GM23338 (cell line): ENCODE data around the gene RASL10B. TPM values are rescaled to one million over a fixed set of nuclear protein-coding genes. Genes with fewer than 3 reads are reported as not detected.

Experiments used
- ATAC-seq: fragments of 200-7000 bp; cut with Tn5 transposase; 3 replicates; pipeline ENCODE4 v1.9.1; 2020
- DNase-seq: peaks from one replicate; pipeline ENCODE4 v3.0.0-alpha.2; 2015; ENCODE audit warnings: low spot score
- H2AFZ ChIP-seq: fragments of 200-600 bp; sonication (generic); 2 replicates; pipeline ENCODE4 v1.8.0; 2016; ENCODE audit warnings: antibody characterized with exemption, mild to moderate bottlenecking, moderate library complexity
- H3F3A ChIP-seq: fragments of 200-600 bp; sonication (generic); replicated peaks from 2 replicates; pipeline ENCODE4 v1.8.0; 2017; ENCODE audit warnings: antibody characterized with exemption, mixed run types, low read depth
- H3K27ac ChIP-seq: fragments of 200-600 bp; sonication (generic); 2 replicates; pipeline ENCODE4 v1.6.1; 2016; ENCODE audit warnings: low read depth
- H3K27me3 ChIP-seq: fragments of 200-600 bp; sonication (generic); 2 replicates; pipeline ENCODE4 v1.8.0; 2016; ENCODE audit warnings: mild to moderate bottlenecking, mixed run types, moderate library complexity; ENCODE audit not compliant: insufficient read depth
- H3K36me3 ChIP-seq: fragments of 200-600 bp; sonication (generic); 2 replicates; pipeline ENCODE4 v1.8.0; 2016; ENCODE audit warnings: mild to moderate bottlenecking; ENCODE audit not compliant: insufficient read depth
- H3K4me1 ChIP-seq: fragments of 200-600 bp; sonication (generic); 2 replicates; pipeline ENCODE4 v1.8.0; 2016; ENCODE audit warnings: mild to moderate bottlenecking, moderate library complexity; ENCODE audit not compliant: insufficient read depth
- H3K4me2 ChIP-seq: fragments of 200-600 bp; sonication (generic); 2 replicates; pipeline ENCODE4 v1.7.1; 2017; ENCODE audit warnings: mixed run types
- H3K4me3 ChIP-seq: fragments of 200-600 bp; sonication (generic); 2 replicates; pipeline ENCODE4 v1.6.1; 2016; ENCODE audit warnings: mixed run types
- H3K79me2 ChIP-seq: fragments of 200-600 bp; sonication (generic); replicated peaks from 2 replicates; pipeline ENCODE4 v1.8.0; 2017; ENCODE audit warnings: mild to moderate bottlenecking; ENCODE audit not compliant: insufficient read depth
- H3K9me2 ChIP-seq: fragments of 200-600 bp; sonication (generic); 2 replicates; pipeline ENCODE4 v1.8.0; 2017; ENCODE audit not compliant: insufficient read depth
- H4K20me1 ChIP-seq: fragments of 200-600 bp; sonication (generic); replicated peaks from 2 replicates; pipeline ENCODE4 v1.8.0; 2017; ENCODE audit warnings: mild to moderate bottlenecking; ENCODE audit not compliant: insufficient read depth
- H3K27ac Mint-ChIP-seq: 2 replicates; pipeline ENCODE4 v1.8.0; 2020; ENCODE audit warnings: inconsistent platforms, mild to moderate bottlenecking, moderate library complexity, mixed read lengths
- H3K27me3 Mint-ChIP-seq: 3 replicates; pipeline ENCODE4 v1.8.0; 2022; ENCODE audit warnings: low read depth, mild to moderate bottlenecking, moderate library complexity, mixed read lengths, inconsistent platforms; ENCODE audit not compliant: insufficient read depth, poor library complexity
- H3K36me3 Mint-ChIP-seq: 3 replicates; pipeline ENCODE4 v1.8.0; 2021; ENCODE audit warnings: low read depth, mild to moderate bottlenecking, inconsistent platforms, moderate library complexity, mixed read lengths
- H3K4me1 Mint-ChIP-seq: 3 replicates; pipeline ENCODE4 v1.8.0; 2020; ENCODE audit warnings: mild to moderate bottlenecking, inconsistent platforms, mixed read lengths
- H3K4me3 Mint-ChIP-seq: 3 replicates; pipeline ENCODE4 v1.8.0; 2021; ENCODE audit warnings: moderate library complexity, mild to moderate bottlenecking, inconsistent platforms, mixed read lengths
- H3K9me3 Mint-ChIP-seq: 3 replicates; pipeline ENCODE4 v1.8.0; 2020; ENCODE audit warnings: moderate library complexity, mild to moderate bottlenecking, inconsistent platforms, mixed read lengths
- CTCF ChIP-seq, 2 experiments: fragments of 200-600 bp in 1 of 2; sonication (generic) in 1 of 2; conservative IDR thresholded peaks; 2 replicates each; pipeline versions ENCODE4 v1.5.1 to v1.6.1; 2016 to 2017; ENCODE audit warnings: antibody characterized with exemption in 2 of 2, low read depth in 2 of 2, mild to moderate bottlenecking in 2 of 2, moderate library complexity in 1 of 2
- ETS1 ChIP-seq: IDR thresholded peaks from 2 replicates; pipeline ENCODE4 v1.6.1; 2016; ENCODE audit warnings: antibody characterized with exemption
- EZH2 ChIP-seq: fragments of 200-600 bp; sonication (generic); IDR thresholded peaks from one replicate; pipeline ENCODE4 v1.8.0; 2017; ENCODE audit warnings: antibody characterized with exemption, mild to moderate bottlenecking, low read depth; ENCODE audit not compliant: unreplicated experiment
- EZH2phosphoT487 ChIP-seq: fragments of 200-600 bp; sonication (generic); IDR thresholded peaks from one replicate; pipeline ENCODE4 v1.8.1; 2018; ENCODE audit warnings: antibody characterized with exemption; ENCODE audit not compliant: unreplicated experiment
- NANOG ChIP-seq: IDR thresholded peaks from 2 replicates; pipeline ENCODE4 v1.6.1; 2016; ENCODE audit warnings: antibody characterized with exemption, borderline replicate concordance
- POLR2AphosphoS5 ChIP-seq: IDR thresholded peaks from 2 replicates; pipeline ENCODE4 v1.6.1; 2016; ENCODE audit warnings: antibody characterized with exemption, low read depth
- REST ChIP-seq: IDR thresholded peaks from one replicate; pipeline ENCODE4 v1.6.1; 2018; ENCODE audit warnings: antibody characterized with exemption; ENCODE audit not compliant: unreplicated experiment
- STAT1 ChIP-seq: IDR thresholded peaks from one replicate; pipeline ENCODE4 v1.6.1; 2016; ENCODE audit warnings: antibody characterized with exemption; ENCODE audit not compliant: unreplicated experiment
- ZNF114 ChIP-seq: fragments of 250-450 bp; sonication (Bioruptor Pico); IDR thresholded peaks from 2 replicates; pipeline ENCODE4 v1.5.0; 2020; ENCODE audit warnings: mild to moderate bottlenecking, moderate library complexity
- ZNF331 ChIP-seq: fragments of 250-450 bp; sonication (Bioruptor Pico); IDR thresholded peaks from 2 replicates; pipeline ENCODE4 v1.5.0; 2020; ENCODE audit warnings: low read depth, mild to moderate bottlenecking, moderate library complexity
- ZNF462 ChIP-seq: fragments of 250-450 bp; sonication (Bioruptor Pico); IDR thresholded peaks from 2 replicates; pipeline ENCODE4 v1.5.0; 2020; ENCODE audit warnings: mild to moderate bottlenecking, moderate library complexity
- polyA plus RNA-seq: library from polyadenylated mRNA; unstranded; fragments of >200 nt; fragmentation: Nextera tagmentation; extraction: Ambion mirVana; gene quantifications from 2 replicates; pipeline ENCODE4 v1.2.1, GENCODE V29; 2016
- total RNA-seq: library from RNA; depleted of rRNA; stranded (reverse); fragments of >200 nt; shearing (Covaris generic); gene quantifications from 2 replicates; pipeline ENCODE4 v1.2.3, GENCODE V29; 2014

RASL10B gene
- total and polyA plus RNA-seq, 2 experiments from 2014 or later = 7.1 to 26.2 TPM

GRCh38 chr17:35735036-35735805, 3.8 kb downstream of the RASL10B start:
- peaks cover 37% of the 10 kb centered on the region for H3K27me3 ChIP-seq
- no peak overlapping the region for H3K4me2 ChIP-seq
- Mint-ChIP-seq H3K27ac (no peak overlapping the region; the same call in 1 of the 2 replicates), H3K4me1 (peaks cover 16% of the 10 kb centered on the region), H3K27me3 (peaks cover 22% of the 10 kb centered on the region), H3K36me3 (peaks cover 3% of the 10 kb centered on the region; the same call in 1 of the 3 replicates), H3K4me3 (no peak overlapping the region), H3K9me3 (peaks cover 6% of the 10 kb centered on the region; the same call in 1 of the 3 replicates)
- no peaks in the 10 kb centered on the region for H3K36me3 ChIP-seq
- H3K27ac ChIP-seq = no peak overlapping the region
- H2AFZ ChIP-seq = no peak overlapping the region
- no peaks in the 10 kb centered on the region; the same call in 1 of the 2 replicates for H4K20me1 ChIP-seq
- TF ChIP-seq STAT1 (no peak), NANOG (no peak), EZH2phosphoT487 (no peak), ZNF331 (CRISPR knock-in tag) (no peak), POLR2AphosphoS5 (no peak), EZH2 (no peak), ZNF462 (CRISPR knock-in tag) (no peak), ETS1 (no peak), ZNF114 (CRISPR knock-in tag) (no peak), REST (no peak), CTCF (conservative IDR thresholded peaks at IDR 0.05; ENCODE audit: low read depth in 2 of 2) (no peak)
- H3K4me3 ChIP-seq = no peak overlapping the region
- H3K4me1 ChIP-seq = peaks cover 12% of the 10 kb centered on the region
- DNase-seq (no peak), ATAC-seq (no peak)
- 0 out of 2 replicates have a peak, but pooled peaks cover 3% of the 10 kb centered on the region for H3F3A ChIP-seq
- no peaks in the 10 kb centered on the region for H3K9me2 ChIP-seq
- H3K79me2 ChIP-seq = no peaks in the 10 kb centered on the region
